Measurements from ENCODE around the gene GSN. TPM values are rescaled to one million over a fixed set of nuclear protein-coding genes. Genes with fewer than 3 reads are reported as not detected.

Gene GSN
- polyA plus RNA-seq, 3 donors, result 67.4 to 187 (median 95.8) TPM

DNA sequence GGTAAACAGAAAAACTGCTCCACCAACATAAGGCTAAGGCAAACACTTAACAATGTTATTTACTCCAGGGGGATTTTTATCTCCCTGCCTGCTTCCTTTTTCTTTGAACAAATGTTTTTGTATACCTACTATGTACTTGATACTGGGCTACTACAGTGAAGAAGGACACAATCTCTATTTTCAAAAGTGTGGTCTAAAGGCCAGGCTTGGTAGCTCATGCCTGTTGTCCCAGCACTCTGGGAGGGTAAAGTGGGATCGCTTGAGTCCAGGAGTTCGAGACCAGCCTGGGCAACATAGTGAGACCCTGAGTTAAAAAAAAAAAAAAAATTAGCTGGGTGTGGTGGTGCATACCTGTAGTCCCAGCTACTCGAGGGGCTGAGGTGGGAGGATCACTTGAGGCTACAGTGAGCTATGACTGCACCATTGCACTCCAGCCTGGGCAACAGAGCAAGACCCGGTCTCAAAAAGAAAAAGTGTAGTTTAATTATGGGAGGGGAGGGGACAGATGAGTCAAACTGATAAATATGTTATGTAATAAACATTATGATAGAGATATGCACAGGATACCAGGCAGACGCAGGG is 98.7 kb downstream of the GSN start:
- DNase-seq, result no peak
- no peaks in the 10 kb centered on the region for H3K27me3 ChIP-seq (ENCODE audit: control insufficient read depth in 2 of 2, insufficient read depth in 2 of 2, low read length in 2 of 2)
- peaks cover 64% of the 10 kb centered on the region for H3K79me2 ChIP-seq (ENCODE audit: insufficient read depth, low read length)
- peaks cover 0 to 2% (median 0%) of the 10 kb centered on the region in 3 donors for H3K27me3 Mint-ChIP-seq (ENCODE audit: low read depth in 3 of 3)
- TF ChIP-seq, protein P1, sequence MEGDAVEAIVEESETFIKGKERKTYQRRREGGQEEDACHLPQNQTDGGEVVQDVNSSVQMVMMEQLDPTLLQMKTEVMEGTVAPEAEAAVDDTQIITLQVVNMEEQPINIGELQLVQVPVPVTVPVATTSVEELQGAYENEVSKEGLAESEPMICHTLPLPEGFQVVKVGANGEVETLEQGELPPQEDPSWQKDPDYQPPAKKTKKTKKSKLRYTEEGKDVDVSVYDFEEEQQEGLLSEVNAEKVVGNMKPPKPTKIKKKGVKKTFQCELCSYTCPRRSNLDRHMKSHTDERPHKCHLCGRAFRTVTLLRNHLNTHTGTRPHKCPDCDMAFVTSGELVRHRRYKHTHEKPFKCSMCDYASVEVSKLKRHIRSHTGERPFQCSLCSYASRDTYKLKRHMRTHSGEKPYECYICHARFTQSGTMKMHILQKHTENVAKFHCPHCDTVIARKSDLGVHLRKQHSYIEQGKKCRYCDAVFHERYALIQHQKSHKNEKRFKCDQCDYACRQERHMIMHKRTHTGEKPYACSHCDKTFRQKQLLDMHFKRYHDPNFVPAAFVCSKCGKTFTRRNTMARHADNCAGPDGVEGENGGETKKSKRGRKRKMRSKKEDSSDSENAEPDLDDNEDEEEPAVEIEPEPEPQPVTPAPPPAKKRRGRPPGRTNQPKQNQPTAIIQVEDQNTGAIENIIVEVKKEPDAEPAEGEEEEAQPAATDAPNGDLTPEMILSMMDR (IDR thresholded peaks at IDR 0.05), result no peak
- intact Hi-C loops (cut with micrococcal nuclease), result no loop called here
- no peaks in the 10 kb centered on the region for H3K36me3 ChIP-seq (replicated peaks in 1 of 2; ENCODE audit: control insufficient read depth in 1 of 2, insufficient read depth in 2 of 2, low read length in 2 of 2)
- no peak overlapping the region for H2AFZ ChIP-seq (ENCODE audit: insufficient read depth, low read depth, low read length, poor library complexity, severe bottlenecking)
- H3K9me3 Mint-ChIP-seq, result peaks cover 0 to 4% (median 0%) of the 10 kb centered on the region in 7 donors
- H3K4me3 ChIP-seq (replicated peaks in 1 of 3; ENCODE audit: low read depth in 2 of 3, low read length in 3 of 3), result no peak overlapping the region
- WGBS (ENCODE audit: insufficient coverage), result 100% methylated on average over 3 of the region's 5 CpGs
- H4K20me1 ChIP-seq (ENCODE audit: insufficient read depth, low read length), result no peaks in the 10 kb centered on the region
- no peak overlapping the region for H3K9ac ChIP-seq (ENCODE audit: insufficient read depth, low read length, poor library complexity, severe bottlenecking)
- H3K4me1 Mint-ChIP-seq, result peaks cover 76% of the 10 kb centered on the region
- peak overlapping the region; percentile 70 for H3K4me2 ChIP-seq (replicated peaks; ENCODE audit: extremely low read depth, low read length, poor library complexity, severe bottlenecking)
- no peak overlapping the region for H3K4me3 Mint-ChIP-seq
- H3K4me1 ChIP-seq (ENCODE audit: control insufficient read depth in 1 of 2, insufficient read depth in 2 of 2, low read length in 2 of 2), result peaks cover 45 to 73% of the 10 kb centered on the region in 2 donors
- H3K27ac ChIP-seq (ENCODE audit: low read depth in 1 of 2, low read length in 2 of 2), result no peak overlapping the region
- peaks cover 0 to 6% of the 10 kb centered on the region in 2 donors for H3K36me3 Mint-ChIP-seq
- H3K9me3 ChIP-seq (replicated peaks in 1 of 2; ENCODE audit: control insufficient read depth in 1 of 2, insufficient read depth in 1 of 2, low read length in 2 of 2), result no peaks in the 10 kb centered on the region
- H3K27ac Mint-ChIP-seq, result peak overlapping the region in 2 of 7 donors; percentile 21 to 84

DNA sequence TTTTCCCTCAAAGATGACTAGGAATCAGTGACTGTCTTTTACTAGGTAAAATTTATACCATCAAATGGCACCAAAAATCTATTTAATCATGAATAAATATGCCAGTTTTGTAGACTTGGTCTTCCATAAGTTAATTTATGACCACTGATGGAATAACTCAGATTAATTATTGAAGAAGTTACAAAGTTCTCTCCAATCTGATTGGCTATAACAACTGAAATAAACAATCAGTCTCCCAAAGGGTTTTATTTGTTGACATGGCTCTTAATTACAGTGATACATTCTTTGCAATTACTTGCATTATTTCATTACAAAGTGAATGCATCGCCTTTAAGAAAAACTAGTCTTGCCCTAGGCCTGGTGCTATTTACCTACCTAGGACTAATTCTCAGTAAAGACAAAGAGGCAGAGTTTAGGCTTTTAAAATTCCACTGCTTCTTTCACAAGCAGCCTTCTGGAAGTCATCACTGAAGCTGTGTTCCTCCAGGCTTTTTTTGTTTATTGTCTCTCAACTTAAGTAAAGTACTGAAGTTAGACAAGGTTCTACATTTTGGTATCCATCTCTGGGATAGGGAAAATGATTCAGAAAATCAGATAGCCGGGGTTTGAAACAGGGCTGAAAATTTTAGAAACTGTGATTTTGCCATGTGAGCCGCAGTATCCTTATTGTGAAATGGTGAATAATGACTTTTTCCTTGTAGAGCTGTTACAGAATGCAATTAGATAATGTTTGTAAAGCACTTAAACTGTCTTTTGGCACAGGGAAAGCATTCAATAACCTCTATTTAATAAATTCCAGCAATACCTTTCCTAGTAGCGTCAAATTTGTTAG is 99.6 kb downstream of the GSN start:
- Mint-ChIP-seq H3K27ac (peak overlapping the region; percentile 61 to 92 (median 81)), H3K4me1 (peaks cover 80% of the 10 kb centered on the region)
- H3K4me3 ChIP-seq (replicated peaks in 1 of 3; ENCODE audit: low read depth in 2 of 3, low read length in 3 of 3), result peak overlapping the region in 1 of 3 experiments; percentile 78

More for the DNA sequence above, 99.6 kb downstream of the GSN start:
- Mint-ChIP-seq H3K36me3 (peaks cover 0 to 6% of the 10 kb centered on the region in 2 donors), H3K9me3 (peaks cover 0 to 4% (median 0%) of the 10 kb centered on the region in 7 donors), H3K4me3 (peak overlapping the region; percentile 95 to 99), H3K27me3 (ENCODE audit: low read depth in 3 of 3) (peaks cover 0 to 2% (median 1%) of the 10 kb centered on the region in 3 donors)
- Histone ChIP-seq H4K20me1 (ENCODE audit: insufficient read depth, low read length) (no peaks in the 10 kb centered on the region), H3K4me2 (replicated peaks; ENCODE audit: extremely low read depth, low read length, poor library complexity, severe bottlenecking) (peak overlapping the region; percentile 70), H3K4me1 (ENCODE audit: control insufficient read depth in 1 of 2, insufficient read depth in 2 of 2, low read length in 2 of 2) (peaks cover 45 to 70% of the 10 kb centered on the region in 2 donors), H3K27me3 (ENCODE audit: control insufficient read depth in 2 of 2, insufficient read depth in 2 of 2, low read length in 2 of 2) (no peaks in the 10 kb centered on the region), H3K9me3 (replicated peaks in 1 of 2; ENCODE audit: control insufficient read depth in 1 of 2, insufficient read depth in 1 of 2, low read length in 2 of 2) (no peaks in the 10 kb centered on the region), H3K36me3 (replicated peaks in 1 of 2; ENCODE audit: control insufficient read depth in 1 of 2, insufficient read depth in 2 of 2, low read length in 2 of 2) (no peaks in the 10 kb centered on the region), H2AFZ (ENCODE audit: insufficient read depth, low read depth, low read length, poor library complexity, severe bottlenecking) (no peak overlapping the region), H3K79me2 (ENCODE audit: insufficient read depth, low read length) (peaks cover 56% of the 10 kb centered on the region), H3K9ac (ENCODE audit: insufficient read depth, low read length, poor library complexity, severe bottlenecking) (no peak overlapping the region), H3K27ac (ENCODE audit: low read depth in 1 of 2, low read length in 2 of 2) (peak overlapping the region in 1 of 2 donors; percentile 82)
- TF ChIP-seq, protein P1 (IDR thresholded peaks at IDR 0.05), result no peak
- intact Hi-C loops (cut with micrococcal nuclease), result no loop called here
- 13% methylated on average over 3 of the region's 4 CpGs for WGBS (ENCODE audit: insufficient coverage)
- DNase-seq, result peak in 1 of 3 donors; percentile 28

All from CD14-positive monocyte (primary cell).